GM21381 (cell line): ENCODE data around the gene ATN1.

ENCODE experiments used
- ATAC-seq: cut with Tn5 transposase; IDR thresholded peaks from one replicate; pipeline ENCODE4 v1.9.1; 2021; ENCODE audit warnings: mild to moderate bottlenecking, moderate library complexity; ENCODE audit not compliant: unreplicated experiment

ATN1 gene

DNA sequence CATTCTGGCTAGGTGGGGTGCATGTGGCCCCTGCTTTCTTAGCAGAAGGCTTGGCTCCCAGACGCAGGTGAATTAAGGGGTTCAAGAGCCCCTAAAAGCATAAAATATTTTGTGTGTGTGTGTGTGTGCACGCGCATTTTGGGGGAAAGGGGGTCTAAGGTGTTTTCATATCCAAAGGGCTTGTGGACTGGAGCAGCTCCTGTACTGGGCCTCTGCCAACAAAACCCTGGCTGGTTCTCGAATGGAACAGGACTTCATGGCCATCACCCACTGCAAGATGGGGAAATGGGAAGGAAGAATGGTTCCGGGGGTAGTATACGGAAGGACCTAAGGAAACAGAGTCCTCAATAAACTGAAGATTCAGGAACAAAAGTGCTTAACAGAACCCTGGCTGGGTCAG, 3.9 kb upstream of the ATN1 start:
- ATAC-seq: no peak

DNA sequence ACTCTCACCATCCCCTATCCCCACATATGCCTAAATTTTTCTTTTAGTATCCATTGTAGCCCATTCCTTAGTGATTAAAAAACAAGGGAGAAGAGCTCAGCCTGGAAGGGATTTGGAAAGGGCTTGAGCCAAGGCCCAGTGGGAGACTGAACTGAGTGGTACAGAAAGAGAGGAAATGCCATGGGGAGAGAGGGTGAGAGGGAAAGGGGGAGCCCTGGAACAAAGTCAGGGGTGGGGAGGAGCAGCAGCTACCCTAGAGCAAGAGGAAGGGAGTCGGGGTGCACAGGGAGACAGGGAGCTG, 2.6 kb upstream of the ATN1 start:
- ATAC-seq: no peak

DNA sequence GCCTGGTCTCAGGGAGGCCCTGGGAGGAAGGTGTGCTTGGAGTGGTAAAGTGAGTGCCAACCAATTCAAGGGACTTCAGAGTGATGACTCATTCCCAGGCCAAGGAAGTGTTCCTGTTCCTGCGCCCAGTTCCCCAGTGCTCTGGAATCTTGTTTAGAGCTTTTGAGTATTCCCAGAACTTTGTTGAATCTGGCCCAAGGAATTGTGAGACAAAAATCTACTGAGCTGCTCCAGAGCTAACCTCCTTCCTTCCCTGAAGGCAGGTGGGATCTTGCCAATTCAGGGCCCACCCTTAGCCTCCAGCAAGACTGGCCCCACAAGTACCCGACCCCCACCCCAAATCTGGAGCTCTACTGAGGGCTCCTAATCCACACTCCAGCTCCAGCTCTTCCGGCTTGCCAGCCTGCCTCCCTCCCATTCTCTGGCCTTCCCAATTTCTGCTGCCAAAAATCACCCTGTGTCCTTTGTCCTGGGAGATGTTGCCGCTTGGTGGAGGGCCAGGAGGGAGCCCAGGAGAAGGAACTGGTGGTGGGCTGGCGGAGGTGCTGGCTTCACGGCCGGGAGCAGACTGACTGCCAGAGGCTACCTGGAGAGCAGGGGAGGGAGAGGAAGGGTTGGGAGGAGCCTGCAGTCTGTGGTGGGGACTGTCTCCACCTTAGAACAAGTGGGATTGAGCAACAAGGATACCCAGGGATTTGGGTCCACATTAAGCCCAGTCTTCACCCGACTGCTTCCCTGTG, 2.0 kb upstream of the ATN1 start:
- no peak for ATAC-seq

DNA sequence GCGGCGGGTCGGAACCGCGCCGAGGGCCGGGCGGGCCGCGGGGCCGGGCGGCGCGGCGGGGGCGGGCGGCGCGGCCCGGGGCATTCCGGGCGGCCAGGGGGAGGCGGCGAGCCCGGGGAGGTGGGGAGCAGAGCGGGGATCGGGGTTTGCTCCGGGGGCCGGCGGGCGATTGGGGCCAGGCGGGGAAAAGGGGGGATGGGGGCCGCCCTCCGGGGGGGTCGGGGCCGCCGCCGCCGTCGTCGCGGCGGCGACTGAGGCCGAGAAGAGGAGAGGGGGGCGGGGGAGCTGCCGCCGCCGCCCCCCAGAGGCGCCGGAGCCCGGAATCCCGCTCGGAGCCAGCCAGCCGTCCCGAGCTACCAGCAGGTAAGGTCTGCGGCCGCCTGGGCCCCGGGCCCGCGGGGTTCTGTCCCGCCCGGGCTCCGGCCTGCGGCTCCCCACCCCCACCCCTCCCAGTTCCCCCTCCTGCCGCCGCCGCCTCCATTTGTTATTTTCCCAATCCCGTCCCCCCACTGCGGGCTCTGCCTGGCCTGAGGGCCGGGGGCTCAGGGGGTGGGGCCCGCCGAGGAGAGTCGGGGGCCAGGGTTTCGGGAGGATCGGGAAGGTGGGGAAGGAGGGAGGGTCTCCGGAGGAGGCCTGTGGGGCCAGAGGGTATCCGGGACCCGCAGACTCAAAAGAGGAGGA, 403 bp downstream of the ATN1 start:
- no peak for ATAC-seq

DNA sequence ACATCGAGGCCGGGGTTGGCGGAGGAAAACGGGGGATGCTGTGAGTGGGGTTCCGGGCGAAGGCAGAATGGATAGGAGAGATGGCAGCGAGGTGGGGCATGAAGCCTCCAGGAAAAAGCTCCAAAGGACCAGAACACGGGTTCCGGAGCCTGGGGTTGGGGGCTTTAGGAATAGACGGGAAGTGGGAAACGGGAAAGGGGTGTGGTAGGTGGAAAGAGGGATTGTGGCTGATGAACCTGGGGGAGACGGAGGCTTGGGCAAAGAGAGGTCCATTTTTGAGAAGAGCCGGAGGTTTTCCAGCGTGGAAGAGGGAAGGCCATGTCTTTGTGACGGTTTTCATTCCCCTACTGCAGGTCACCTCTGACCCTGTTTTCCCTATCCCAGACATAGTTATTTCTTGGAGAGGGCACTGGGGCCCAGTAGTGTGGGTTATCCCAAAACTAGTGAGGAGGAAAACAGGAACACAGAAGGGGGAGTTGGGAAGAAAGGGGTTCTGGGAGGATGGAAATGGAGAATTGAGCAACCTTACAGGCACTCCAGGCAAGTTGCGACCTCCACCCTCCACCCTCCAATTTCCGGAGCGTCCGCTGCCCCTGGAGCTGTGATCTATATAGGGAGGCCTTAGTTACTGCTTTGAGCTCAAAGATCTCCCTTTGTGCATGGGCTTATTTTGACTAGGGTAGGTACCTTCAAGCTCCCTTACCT, 1.1 kb downstream of the ATN1 start:
- ATAC-seq: no peak

DNA sequence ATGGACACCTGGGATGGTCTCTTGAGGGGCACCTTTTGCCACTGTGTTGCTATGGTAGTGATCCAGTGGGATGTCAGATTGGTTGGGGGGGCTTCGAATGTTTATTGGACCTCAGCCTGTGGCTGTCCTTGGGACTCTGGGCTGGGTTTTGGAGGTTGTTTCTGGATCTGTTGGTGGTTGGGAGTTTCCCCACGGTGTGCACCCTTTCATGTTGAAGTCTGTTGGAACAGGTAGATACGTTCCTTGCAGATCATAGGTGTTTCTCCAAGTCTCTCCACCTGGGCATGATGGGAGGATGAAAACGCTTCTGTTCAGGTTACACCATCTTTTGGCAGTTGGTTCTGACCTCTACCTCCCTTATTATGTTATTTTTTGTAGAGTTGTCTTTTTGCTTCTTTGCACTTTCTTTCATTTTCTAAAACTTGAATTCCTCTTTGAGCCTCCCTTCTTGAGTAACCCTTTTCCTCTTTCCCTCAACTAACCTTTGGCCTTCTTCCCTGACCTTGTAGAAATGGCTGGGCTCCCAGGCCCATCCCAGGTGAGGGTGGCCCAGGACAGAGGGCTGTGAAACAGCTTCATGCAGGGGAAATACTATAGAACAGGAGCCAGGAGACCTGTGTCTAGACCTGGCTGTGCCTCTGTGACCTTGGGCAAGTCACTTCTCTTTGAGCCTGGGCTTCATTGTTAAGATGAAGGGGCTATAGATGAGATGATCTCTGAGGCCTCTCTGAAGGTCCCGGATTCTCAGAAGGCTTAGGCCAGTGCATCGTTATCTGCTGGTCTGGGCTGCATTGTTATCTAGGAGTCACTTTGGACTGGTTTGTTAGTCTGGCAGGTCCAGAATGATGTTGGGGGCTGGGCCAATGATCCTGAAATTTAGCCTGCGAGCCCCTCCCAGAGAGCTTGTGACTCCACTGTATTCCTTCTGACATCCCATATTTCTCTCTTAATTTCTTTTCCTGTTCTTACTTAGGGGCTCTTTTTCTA, 2.0 kb downstream of the ATN1 start:
- no peak for ATAC-seq

DNA sequence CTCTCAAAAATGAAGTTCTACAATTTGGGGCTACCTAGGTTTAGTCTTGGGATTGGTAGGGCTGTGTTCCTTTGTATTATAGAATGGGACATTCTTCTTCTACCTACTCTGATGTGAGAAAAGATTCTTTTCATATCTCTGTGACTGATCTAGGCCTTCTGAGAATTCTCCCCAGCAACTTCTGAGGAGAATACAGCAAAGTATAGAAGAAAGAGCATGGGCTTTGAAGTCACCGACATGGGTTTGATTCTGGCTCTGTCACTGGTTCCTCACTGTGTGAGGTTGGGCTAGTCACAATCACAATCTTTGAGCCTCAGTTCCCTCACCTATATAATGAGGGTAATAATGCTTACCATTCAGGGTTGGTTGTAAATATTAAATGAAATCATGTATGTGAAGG, 5.0 kb downstream of the ATN1 start:
- no peak for ATAC-seq

DNA sequence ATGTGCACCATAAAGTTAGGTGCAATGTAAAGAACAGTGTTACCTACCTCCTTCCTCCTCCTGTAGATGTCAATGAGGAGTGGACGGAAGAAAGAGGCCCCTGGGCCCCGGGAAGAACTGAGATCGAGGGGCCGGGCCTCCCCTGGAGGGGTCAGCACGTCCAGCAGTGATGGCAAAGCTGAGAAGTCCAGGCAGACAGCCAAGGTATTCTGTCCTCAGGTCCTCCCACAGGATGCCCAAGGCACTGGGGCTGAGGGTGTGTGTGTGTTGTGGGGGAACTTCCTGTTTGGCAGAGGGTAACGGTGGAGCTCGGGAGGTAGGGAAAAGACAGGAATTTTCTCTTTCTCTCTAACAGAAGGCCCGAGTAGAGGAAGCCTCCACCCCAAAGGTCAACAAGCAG, 6.4 kb downstream of the ATN1 start:
- no peak for ATAC-seq

DNA sequence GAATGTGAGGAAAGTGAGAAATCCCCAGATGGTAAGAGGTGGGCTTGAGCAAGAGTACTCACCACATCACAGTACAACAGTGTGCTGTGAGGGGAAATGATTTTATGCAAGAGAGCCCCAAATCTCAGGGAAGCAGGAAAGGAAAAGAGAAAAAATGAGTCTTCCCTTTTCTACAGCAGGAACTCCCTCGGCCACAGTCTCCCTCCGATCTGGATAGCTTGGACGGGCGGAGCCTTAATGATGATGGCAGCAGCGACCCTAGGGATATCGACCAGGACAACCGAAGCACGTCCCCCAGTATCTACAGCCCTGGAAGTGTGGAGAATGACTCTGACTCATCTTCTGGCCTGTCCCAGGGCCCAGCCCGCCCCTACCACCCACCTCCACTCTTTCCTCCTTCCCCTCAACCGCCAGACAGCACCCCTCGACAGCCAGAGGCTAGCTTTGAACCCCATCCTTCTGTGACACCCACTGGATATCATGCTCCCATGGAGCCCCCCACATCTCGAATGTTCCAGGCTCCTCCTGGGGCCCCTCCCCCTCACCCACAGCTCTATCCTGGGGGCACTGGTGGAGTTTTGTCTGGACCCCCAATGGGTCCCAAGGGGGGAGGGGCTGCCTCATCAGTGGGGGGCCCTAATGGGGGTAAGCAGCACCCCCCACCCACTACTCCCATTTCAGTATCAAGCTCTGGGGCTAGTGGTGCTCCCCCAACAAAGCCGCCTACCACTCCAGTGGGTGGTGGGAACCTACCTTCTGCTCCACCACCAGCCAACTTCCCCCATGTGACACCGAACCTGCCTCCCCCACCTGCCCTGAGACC, 7.8 kb downstream of the ATN1 start:
- ATAC-seq: no peak

DNA sequence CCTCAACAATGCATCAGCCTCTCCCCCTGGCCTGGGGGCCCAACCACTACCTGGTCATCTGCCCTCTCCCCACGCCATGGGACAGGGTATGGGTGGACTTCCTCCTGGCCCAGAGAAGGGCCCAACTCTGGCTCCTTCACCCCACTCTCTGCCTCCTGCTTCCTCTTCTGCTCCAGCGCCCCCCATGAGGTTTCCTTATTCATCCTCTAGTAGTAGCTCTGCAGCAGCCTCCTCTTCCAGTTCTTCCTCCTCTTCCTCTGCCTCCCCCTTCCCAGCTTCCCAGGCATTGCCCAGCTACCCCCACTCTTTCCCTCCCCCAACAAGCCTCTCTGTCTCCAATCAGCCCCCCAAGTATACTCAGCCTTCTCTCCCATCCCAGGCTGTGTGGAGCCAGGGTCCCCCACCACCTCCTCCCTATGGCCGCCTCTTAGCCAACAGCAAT, 8.5 kb downstream of the ATN1 start:
- no peak for ATAC-seq

DNA sequence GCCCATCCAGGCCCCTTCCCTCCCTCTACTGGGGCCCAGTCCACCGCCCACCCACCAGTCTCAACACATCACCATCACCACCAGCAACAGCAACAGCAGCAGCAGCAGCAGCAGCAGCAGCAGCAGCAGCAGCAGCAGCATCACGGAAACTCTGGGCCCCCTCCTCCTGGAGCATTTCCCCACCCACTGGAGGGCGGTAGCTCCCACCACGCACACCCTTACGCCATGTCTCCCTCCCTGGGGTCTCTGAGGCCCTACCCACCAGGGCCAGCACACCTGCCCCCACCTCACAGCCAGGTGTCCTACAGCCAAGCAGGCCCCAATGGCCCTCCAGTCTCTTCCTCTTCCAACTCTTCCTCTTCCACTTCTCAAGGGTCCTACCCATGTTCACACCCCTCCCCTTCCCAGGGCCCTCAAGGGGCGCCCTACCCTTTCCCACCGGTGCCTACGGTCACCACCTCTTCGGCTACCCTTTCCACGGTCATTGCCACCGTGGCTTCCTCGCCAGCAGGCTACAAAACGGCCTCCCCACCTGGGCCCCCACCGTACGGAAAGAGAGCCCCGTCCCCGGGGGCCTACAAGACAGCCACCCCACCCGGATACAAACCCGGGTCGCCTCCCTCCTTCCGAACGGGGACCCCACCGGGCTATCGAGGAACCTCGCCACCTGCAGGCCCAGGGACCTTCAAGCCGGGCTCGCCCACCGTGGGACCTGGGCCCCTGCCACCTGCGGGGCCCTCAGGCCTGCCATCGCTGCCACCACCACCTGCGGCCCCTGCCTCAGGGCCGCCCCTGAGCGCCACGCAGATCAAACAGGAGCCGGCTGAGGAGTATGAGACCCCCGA, 9.1 kb downstream of the ATN1 start:
- ATAC-seq: no peak

DNA sequence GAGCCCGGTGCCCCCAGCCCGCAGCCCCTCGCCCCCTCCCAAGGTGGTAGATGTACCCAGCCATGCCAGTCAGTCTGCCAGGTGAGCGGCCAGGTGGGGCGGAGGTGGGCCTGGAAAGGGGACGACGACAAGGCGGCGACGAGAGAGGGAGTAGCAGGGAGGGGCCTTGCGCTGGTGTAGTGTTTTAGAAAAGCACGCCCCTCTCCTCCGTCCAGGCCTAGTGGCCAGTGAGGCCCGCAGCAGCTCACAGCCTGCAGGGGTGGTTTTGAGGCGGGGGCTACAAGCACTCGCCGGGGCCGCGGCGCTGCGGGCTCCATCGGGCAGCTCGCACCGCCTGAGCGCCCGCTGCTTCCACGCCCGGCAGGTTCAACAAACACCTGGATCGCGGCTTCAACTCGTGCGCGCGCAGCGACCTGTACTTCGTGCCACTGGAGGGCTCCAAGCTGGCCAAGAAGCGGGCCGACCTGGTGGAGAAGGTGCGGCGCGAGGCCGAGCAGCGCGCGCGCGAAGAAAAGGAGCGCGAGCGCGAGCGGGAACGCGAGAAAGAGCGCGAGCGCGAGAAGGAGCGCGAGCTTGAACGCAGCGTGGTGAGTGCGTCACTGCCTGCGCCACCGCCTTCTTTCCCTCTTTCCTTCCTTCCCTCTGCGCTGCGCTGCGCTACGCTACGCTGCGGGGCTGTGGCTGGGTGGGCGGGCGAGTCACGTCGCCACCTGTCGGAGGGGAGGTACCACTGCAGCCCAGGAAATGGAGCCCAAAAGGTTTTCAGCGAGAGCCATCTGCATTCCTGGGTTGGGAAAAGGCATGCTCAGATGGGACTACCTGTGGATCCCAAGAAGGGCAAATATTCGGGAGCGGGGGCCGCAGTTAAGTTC, 10.0 kb downstream of the ATN1 start:
- ATAC-seq: peak; percentile 91

DNA sequence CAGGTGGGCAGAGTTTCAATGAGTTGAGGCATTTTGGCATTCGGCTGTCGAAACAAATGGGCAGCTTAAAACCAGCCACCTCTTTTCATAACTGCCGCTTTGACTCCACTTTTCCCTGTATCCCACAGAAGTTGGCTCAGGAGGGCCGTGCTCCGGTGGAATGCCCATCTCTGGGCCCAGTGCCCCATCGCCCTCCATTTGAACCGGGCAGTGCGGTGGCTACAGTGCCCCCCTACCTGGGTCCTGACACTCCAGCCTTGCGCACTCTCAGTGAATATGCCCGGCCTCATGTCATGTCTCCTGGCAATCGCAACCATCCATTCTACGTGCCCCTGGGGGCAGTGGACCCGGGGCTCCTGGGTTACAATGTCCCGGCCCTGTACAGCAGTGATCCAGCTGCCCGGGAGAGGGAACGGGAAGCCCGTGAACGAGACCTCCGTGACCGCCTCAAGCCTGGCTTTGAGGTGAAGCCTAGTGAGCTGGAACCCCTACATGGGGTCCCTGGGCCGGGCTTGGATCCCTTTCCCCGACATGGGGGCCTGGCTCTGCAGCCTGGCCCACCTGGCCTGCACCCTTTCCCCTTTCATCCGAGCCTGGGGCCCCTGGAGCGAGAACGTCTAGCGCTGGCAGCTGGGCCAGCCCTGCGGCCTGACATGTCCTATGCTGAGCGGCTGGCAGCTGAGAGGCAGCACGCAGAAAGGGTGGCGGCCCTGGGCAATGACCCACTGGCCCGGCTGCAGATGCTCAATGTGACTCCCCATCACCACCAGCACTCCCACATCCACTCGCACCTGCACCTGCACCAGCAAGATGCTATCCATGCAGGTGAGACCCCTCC, 10.8 kb downstream of the ATN1 start:
- ATAC-seq: no peak

DNA sequence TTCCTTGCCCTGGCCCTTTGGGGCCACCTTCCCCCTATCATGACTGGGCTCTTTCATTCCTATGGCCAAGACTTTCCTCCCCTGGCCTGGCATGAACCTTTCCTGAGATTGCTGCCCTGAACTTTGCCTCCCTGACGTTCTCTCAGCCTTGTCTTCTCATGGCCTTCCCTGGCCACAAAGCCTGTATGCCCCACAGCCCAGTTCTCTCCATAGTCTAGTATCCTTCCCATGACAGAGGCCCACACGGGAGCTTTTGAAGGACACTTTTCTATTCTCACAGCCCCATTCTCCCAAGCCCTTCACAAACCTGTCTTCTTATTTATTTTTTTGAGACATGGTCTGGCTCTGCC, 11.4 kb downstream of the ATN1 start:
- no peak for ATAC-seq

DNA sequence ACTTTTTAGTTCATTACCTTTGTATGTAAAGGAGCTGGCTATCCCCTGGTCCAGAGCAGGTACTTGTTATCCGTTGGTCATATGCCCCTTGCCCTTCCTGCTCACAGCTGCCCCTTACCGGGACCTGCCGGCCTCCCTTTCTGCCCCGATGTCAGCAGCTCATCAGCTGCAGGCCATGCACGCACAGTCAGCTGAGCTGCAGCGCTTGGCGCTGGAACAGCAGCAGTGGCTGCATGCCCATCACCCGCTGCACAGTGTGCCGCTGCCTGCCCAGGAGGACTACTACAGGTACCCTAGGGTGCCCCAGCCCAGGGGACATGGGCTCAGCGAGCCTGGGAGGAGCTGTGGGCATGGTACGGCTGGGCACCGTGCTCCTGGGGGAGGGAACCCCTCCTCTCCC, 13.5 kb downstream of the ATN1 start:
- ATAC-seq: no peak

DNA sequence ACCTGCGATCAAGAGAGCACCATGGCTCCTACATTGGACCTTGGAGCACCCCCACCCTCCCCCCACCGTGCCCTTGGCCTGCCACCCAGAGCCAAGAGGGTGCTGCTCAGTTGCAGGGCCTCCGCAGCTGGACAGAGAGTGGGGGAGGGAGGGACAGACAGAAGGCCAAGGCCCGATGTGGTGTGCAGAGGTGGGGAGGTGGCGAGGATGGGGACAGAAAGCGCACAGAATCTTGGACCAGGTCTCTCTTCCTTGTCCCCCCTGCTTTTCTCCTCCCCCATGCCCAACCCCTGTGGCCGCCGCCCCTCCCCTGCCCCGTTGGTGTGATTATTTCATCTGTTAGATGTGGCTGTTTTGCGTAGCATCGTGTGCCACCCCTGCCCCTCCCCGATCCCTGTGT, 14.0 kb downstream of the ATN1 start:
- no peak for ATAC-seq

DNA sequence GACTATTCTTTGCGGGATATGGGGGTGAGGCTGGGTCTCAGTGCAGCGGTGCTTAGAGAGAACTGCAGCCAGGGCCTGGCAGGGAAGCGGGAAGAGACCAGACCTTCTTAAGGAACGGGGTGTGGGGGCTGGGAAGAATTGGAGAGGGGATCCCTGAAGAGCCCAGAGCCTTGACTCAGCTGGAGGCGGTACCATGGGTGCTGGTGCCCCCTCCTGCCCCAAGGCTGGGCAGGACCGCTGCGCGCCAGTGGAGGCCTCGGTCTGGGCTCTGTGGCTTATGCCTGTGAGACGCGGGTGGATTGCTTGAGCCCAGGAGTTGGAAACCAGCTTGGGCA, 14.5 kb downstream of the ATN1 start:
- ATAC-seq: no peak

DNA sequence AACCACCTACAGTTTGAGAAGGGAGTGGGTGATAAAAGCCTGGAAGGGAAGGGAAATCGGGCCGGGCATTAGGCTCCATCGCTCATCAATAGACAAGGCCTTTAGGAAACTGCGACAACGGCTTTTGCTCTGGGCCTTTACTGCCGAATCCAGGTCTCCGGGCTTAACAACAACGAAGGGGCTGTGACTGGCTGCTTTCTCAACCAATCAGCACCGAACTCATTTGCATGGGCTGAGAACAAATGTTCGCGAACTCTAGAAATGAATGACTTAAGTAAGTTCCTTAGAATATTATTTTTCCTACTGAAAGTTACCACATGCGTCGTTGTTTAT, 15.6 kb downstream of the ATN1 start:
- peak; percentile 26 for ATAC-seq
